Measurements from ENCODE around the gene RELT. TPM values are rescaled to one million over a fixed set of nuclear protein-coding genes. Genes with fewer than 3 reads are reported as not detected.

RELT gene
- total and polyA plus RNA-seq, 2 of the 13 experiments (the other 11 are each of a cell fraction or from before 2014, with no cell fraction given): 2.5 to 4.7 TPM

DNA sequence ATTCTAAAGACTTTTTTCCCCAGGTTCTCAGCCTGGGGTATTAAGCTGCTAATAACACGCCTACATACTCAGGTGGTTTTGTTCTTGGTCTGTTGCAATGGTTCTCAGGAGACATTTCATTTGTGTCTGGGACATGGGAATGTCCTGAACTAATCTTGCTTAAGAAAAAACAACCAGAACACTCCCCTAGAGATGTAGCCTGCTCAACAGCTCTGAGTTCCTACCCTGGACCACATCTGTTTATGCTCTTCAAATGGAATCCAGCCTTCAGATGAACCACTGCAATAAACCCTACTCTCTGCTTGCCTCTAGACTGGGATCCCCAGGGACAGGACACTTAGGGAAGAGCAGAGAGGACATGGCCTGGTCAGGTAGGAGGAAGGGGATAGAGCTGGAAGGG, 29.9 kb downstream of the RELT start (continued):
- TF ChIP-seq, protein P1, sequence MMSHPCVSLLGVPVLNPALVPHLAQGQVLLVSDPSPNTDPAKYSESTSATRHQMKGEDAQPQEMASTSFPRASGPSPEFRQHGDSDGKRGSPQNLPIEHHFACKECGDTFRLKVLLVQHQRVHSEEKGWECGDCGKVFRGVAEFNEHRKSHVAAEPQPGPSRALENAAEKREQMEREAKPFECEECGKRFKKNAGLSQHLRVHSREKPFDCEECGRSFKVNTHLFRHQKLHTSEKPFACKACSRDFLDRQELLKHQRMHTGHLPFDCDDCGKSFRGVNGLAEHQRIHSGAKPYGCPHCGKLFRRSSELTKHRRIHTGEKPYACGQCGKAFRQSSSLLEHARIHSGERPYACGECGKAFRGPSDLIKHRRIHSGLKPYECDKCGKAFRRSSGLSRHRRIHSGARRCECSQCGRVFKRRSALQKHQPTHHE (CRISPR knock-in tag; IDR thresholded peaks at IDR 0.05; ENCODE audit: borderline replicate concordance): no peak
- TF ChIP-seq FIP1L1 (IDR thresholded peaks at IDR 0.05; ENCODE audit: borderline replicate concordance, insufficient read depth, low read depth, low read length) (no peak), KLF15 (CRISPR knock-in tag; IDR thresholded peaks at IDR 0.05; ENCODE audit: borderline replicate concordance) (no peak), ZNF431 (CRISPR knock-in tag; IDR thresholded peaks at IDR 0.05; ENCODE audit: borderline replicate concordance, low read depth) (no peak), TRIM24 (CRISPR knock-in tag; IDR thresholded peaks at IDR 0.05) (no peak), ZNF761 (CRISPR knock-in tag; conservative IDR thresholded peaks at IDR 0.05) (no peak)

DNA sequence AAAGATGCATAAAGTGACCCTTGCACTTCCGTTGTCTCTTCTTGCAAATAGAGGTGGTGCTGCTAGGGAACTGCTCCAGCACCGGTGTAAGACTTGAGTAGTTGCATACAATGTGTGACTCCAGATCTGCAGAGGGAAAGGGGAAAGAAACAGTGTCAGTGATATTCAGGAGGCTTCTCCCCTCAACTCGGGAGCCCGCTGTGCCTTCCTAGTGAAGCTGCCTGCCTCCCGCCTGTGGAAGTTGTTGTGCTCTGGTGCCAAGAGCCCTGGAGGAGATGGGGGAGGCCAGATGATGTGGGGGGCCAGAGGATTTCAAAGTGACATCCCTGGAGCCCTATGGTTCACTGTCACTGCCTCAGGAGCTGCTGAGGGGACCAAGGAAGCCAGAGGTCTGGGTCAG, 30.4 kb downstream of the RELT start:
- DNase-seq (ENCODE audit: low spot score): no peak
- ChIA-PET POLR2A (no interaction called here), CTCF (ENCODE audit: low intra/inter-chr PET ratio, low total read pairs) (no interaction called here)
- no peak for ATAC-seq
- Histone ChIP-seq H3K4me3 (replicated peaks in 1 of 3; ENCODE audit: insufficient read depth in 1 of 3, low read depth in 2 of 3, low read length in 3 of 3) (no peak overlapping the region), H3K9ac (ENCODE audit: insufficient read depth, low read depth, low read length) (no peak overlapping the region), H3K27me3 (ENCODE audit: control insufficient read depth in 1 of 2, insufficient read depth in 2 of 2, low read length in 2 of 2) (no peaks in the 10 kb centered on the region), H3K36me3 (replicated peaks in 1 of 2; ENCODE audit: control insufficient read depth in 1 of 2, insufficient read depth in 2 of 2, low read length in 2 of 2) (peaks cover 10 to 25% of the 10 kb centered on the region in 2 experiments), H3K79me2 (ENCODE audit: insufficient read depth, low read length) (no peaks in the 10 kb centered on the region), H3K4me2 (ENCODE audit: low read depth, low read length) (no peak overlapping the region), H3K4me1 (ENCODE audit: insufficient read depth, low read length) (peaks cover 8% of the 10 kb centered on the region), H3K27ac (ENCODE audit: extremely low read length, insufficient read depth, low read length) (no peak overlapping the region), H2AFZ (ENCODE audit: low read length) (no peak overlapping the region), H4K20me1 (ENCODE audit: insufficient read depth, low read length) (no peaks in the 10 kb centered on the region), H3K9me3 (ENCODE audit: low read length) (no peaks in the 10 kb centered on the region)
- no peak for FAIRE-seq
- intact Hi-C loops (cut with micrococcal nuclease; ENCODE audit: unreplicated experiment) (loop anchor here (10.0 kb wide), 1 partner anchor 218 kb away; no protein-coding TSS in a partner anchor), in situ Hi-C loops (cut with HindIII; ENCODE audit: extremely low pct_ligation_motif_present, low pct_unique_long_range_greater_than_20kb) (loop anchor here (10.0 kb wide), 1 partner anchor 218 kb away; no protein-coding TSS in a partner anchor)
- TF ChIP-seq ZFP82 (CRISPR knock-in tag; IDR thresholded peaks at IDR 0.05; ENCODE audit: borderline replicate concordance): no peak
- BruUV-seq (replicated peaks): no TSS peak
- WGBS (ENCODE audit: low lambda C conversion rate): 93% methylated on average over 5 of the region's 5 CpGs
